ENCODE data around the gene MOGAT3.
A peak's percentile ranks its signal among the peaks of the same experiment; 100 is the strongest.
"Not testable (repeated sequence)": the region's sequence is repeated elsewhere in the genome, so short reads cannot be mapped to it uniquely, and the experiment has no call there.

Gene MOGAT3

GRCh38 chr7:101202603-101202918 lies 1.7 kb upstream of the MOGAT3 start:
- no peak for DNase-seq

- DNase-seq: no peak
These were observed 1.1 kb upstream of the MOGAT3 start for GRCh38 chr7:101201695-101202602.

GRCh38 chr7:101200504-101200861 lies 353 bp downstream of the MOGAT3 start:
- no peak for DNase-seq

- not testable (repeated sequence) for DNase-seq
These were observed 1.3 kb downstream of the MOGAT3 start for GRCh38 chr7:101199522-101199921.

GRCh38 chr7:101198476-101198875 lies 2.4 kb downstream of the MOGAT3 start:
- DNase-seq: no peak

GRCh38 chr7:101197991-101198390 lies 2.8 kb downstream of the MOGAT3 start:
- no peak for DNase-seq

- DNase-seq: no peak
These were observed 5.0 kb downstream of the MOGAT3 start for GRCh38 chr7:101195884-101196283.

GRCh38 chr7:101189109-101189508 lies 11.7 kb downstream of the MOGAT3 start:
- DNase-seq: no peak

GRCh38 chr7:101186844-101187428 lies 13.9 kb downstream of the MOGAT3 start:
- no peak for DNase-seq

GRCh38 chr7:101186194-101186593 lies 14.6 kb downstream of the MOGAT3 start:
- no peak for DNase-seq

GRCh38 chr7:101185258-101185839 lies 15.5 kb downstream of the MOGAT3 start:
- DNase-seq: no peak

- no peak for DNase-seq
These were observed 20.6 kb downstream of the MOGAT3 start, which contains the start of gene NAT16 for GRCh38 chr7:101180130-101180755. Gene NAT16 (minus strand): TSS chr7:101180293. CDS start chr7:101174807, 5,486 bp downstream.

GRCh38 chr7:101179713-101180112 lies 21.1 kb downstream of the MOGAT3 start:
- DNase-seq: no peak

- peak; percentile 16 for DNase-seq
These were observed 21.7 kb downstream of the MOGAT3 start for GRCh38 chr7:101179117-101179516.

- no peak for DNase-seq
These were observed 23.2 kb downstream of the MOGAT3 start for GRCh38 chr7:101177644-101178043.

- DNase-seq: no peak
These were observed 25.2 kb downstream of the MOGAT3 start for GRCh38 chr7:101175664-101176063.

GRCh38 chr7:101174322-101174854 lies 26.4 kb downstream of the MOGAT3 start:
- no peak for DNase-seq

GRCh38 chr7:101173752-101174244 lies 27.0 kb downstream of the MOGAT3 start:
- peak; percentile 62 for DNase-seq

GRCh38 chr7:101172854-101173751 lies 27.7 kb downstream of the MOGAT3 start:
- DNase-seq: no peak

GRCh38 chr7:101172005-101172853 lies 28.6 kb downstream of the MOGAT3 start:
- no peak for DNase-seq

- no peak for DNase-seq
These were observed 29.4 kb downstream of the MOGAT3 start for GRCh38 chr7:101171442-101171837.

Data from NCI-H82 (cell line).